Stimulated activated CD8-positive, alpha-beta memory T cell treated with anti-CD3 and anti-CD28 coated beads, Interleukin-7, amount 100 ng/mL, for 48 hours (primary cell): ENCODE results near the gene PTPRN2.

Experiments used
- DNase-seq, 2 donors: peaks; one replicate each; pipeline ENCODE4 v3.0.0-alpha.2; 2020; ENCODE audit warnings: low read depth in 1 of 2; ENCODE audit errors: extremely low read depth in 1 of 2

PTPRN2 gene

GRCh38 chr7:157723205-157723604 is 864.4 kb downstream of the PTPRN2 start:
- DNase-seq: no peak

GRCh38 chr7:157722137-157723060 is 865.2 kb downstream of the PTPRN2 start:
- DNase-seq: no peak

DNA sequence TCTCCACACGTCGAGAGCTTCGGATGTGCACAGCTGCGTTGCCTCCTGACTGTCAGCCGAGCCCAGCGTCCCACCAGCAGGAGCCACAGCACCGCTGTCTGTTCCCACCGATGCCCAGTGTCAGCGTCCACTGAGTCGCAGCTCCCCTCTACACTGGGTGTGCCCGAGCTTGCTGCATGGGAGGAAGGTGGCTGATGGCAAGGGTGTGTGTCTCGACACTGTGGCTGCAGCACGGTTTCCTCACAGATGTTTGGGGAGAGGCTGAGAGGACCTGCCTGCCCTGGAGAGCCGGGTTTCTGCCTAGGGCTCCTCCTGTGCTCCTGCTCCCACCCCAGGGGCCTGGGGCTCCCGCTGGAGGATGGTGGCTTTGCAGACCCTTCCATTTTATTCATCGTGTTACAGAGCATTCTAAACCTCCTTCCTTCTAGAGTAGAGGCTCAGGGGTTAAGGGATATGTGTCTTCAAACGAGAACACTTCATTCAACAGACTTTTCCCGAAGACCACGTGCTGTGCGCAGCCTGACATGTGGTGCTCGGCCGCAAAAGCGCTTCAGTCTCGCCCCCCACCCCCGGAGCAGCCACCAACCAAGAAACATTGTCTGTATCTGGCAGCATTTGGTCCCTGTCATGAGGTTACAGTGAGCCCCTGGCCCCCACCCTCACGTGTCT is 866.0 kb downstream of the PTPRN2 start:
- DNase-seq: no peak

- DNase-seq: no peak
Observed at GRCh38 chr7:157719705-157720655, 867.6 kb downstream of the PTPRN2 start.

GRCh38 chr7:157719008-157719682 is 868.5 kb downstream of the PTPRN2 start:
- no peak for DNase-seq

DNA sequence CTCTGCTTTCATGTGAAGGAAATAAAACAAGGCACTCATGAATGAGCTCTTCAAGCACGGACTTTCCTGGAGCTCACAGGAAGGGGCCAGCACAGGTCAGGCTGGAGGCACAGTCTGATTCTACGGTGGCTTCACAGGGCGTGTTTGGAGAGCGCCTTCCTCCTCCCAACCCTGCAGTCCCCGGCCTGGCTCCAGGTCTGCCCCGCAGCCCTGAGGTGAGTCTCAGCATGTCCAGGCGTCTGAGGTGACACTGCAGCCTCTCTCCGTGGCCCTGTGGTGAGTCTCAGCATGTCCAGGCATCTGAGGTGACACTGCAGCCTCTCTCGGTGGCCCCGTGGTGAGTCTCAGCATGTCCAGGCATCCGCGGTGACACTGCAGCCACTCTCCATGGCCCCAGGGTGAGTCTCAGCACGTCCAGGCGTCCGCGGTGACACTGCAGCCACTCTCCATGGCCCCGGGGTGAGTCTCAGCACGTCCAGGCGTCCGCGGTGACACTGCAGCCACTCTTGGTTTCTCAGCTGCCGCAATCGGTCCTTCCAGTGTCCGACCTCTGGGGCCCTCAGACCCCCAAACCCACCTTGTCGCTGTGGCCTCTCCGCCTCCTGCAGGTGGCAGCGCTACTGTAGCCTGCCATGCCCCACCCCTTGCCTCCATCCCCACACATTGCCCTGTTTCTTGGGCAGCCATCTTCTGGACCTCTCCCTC is 869.2 kb downstream of the PTPRN2 start:
- DNase-seq: no peak

DNA sequence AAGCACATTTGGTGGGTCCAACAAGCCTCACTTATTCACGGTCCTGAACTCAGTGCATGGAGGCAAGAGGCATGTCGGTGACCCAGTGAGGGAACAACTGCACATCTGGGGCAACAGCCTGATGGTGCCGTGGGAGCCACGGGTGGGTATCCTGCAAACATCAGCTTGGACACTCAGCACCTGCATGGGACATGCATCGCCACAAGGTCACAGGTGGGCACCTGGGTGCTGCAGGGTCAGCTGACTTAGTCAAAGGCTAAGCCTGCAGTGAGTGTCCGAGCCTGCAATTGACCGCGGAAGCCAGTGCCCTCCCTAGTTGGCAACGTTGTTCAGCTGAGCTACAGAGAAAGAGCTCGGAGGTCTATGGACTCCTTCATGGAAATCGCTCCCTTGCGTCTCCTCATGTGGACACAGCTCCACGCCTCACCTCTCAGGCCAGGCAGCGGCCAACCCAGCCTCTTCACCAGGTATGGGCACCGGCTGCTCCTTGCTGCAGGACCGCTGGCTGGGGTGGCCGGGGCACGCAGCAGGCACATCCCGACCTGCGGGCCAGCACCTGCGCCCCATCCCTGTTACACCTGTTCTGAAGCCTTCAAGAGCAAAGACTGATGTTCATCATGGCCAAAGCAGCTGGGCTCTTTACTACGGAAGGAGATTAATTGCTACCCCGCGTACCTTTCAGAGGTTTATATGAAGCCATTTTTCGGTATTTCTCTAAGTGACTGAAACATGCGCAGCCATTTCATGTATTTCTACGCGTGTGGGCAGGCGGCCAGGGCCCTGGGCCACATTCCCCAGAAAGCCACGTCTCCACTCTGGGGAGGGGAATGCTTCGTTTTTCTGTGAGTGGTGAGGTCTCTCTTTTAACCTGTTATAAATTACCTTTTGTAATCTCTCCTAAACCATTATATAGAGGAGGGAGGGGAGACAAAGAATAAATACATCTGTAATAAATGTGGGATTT is 870.1 kb downstream of the PTPRN2 start:
- DNase-seq: no peak

- no peak for DNase-seq
Observed at GRCh38 chr7:157715938-157716280, 871.7 kb downstream of the PTPRN2 start.

DNA sequence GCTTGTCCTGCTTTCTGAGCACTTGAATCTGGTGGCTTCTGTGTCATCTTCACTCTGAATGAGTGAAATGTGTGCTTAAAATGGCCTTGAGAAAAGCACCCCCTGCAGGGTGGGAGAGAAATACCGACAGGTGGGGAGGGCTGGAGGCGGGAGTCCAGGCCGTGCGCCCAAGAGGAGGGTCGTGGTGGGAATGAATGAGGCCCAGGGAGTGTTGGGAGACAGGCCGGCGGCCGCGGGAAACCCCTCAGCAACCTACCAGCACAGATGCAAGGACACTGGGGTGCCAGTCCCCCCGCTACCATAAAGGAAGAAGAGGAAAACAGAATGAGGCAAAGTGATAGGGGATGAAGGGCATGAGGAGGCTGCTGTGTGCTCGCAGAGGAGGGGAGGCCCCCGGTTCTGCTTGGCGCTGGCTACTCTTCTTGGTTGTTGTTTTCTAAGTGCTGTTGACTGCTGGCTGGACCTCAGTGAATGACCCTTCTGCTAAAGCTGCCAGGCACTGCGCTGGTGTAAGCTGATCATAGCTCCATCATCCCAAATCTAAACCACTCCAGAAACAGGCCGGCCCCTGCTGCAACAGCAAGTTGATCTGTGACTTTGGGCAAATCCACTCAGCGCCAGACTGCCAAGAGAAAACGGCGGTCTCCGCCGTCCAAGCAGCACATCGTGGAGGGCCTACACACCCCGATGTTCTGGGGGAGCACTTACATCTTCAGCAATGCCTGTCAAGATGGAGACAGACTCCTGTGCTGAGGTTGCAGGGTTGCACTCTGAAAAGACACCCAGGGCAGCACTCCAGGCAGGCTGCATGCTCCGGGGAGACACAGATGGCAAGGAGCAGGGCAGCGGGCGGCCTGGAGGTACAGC is 872.3 kb downstream of the PTPRN2 start:
- DNase-seq: no peak

- no peak for DNase-seq
Observed at GRCh38 chr7:157714166-157715070, 873.2 kb downstream of the PTPRN2 start.

DNA sequence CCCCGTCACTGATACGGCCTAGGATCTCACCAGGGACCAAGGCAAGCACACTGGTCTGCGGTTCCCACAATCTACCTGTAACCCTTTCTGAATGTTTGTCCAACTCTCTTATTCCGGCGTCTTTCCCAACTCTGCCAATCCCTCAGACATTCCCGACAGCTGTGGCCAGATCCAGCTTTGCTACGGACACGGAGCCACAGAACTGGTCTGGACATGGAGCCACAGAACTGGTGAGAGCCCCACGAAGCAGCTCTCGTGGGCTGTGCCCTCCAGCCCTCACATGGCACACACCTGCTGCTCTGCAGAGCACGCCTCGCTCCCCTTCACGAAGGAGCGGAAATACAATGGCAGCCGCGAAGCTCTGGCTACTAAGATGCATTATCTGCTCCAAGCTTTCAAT is 874.0 kb downstream of the PTPRN2 start:
- DNase-seq: no peak

- no peak for DNase-seq
Observed at GRCh38 chr7:157712666-157713235, 874.9 kb downstream of the PTPRN2 start.

DNA sequence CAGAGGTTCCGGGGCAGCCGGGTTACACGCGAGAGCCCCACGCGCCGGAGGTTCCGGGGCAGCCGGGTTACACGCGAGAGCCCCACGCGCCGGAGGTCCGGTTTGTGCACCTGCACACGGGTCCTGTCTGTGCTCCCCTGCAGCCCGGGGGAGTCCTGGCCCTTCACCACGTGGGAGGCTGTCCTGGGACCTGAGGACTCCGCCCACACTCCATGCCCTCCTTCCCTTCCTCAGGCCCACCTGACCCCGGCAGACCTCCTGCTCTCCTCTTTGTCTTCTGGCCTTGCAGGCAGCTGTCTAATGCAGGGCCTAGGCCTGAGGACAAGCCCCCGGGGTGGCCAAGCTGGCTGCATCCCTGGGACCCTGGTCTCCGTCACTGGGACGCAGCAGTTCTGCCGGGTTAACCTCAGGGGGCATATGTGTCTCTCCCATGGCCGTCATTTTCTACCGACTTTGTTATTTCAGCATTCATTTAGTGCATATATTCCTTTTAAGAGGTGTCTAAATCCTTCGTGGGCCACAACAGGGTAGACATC is 876.2 kb downstream of the PTPRN2 start:
- DNase-seq: no peak

DNA sequence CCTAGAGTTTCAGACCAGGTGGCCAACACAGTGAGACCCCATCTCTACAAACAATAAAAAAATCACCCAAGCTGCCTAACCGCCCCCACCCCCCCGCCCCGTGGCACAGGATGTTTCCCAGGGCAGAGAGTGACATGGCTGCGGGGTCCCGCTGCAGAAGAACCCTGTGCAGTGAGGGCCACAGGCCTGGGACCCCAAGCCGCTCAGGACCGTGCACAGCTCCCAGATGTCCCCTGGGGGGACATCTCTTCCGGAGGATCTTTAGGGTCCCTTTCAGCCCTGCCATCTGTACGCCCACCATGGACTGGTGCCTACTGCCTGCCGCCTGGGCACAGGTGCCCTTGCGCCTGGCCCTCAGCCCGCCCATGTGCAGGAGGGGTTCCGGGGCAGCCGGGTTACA is 877.2 kb downstream of the PTPRN2 start:
- no peak for DNase-seq

- DNase-seq: no peak
Observed at GRCh38 chr7:157709531-157710251, 877.9 kb downstream of the PTPRN2 start.

DNA sequence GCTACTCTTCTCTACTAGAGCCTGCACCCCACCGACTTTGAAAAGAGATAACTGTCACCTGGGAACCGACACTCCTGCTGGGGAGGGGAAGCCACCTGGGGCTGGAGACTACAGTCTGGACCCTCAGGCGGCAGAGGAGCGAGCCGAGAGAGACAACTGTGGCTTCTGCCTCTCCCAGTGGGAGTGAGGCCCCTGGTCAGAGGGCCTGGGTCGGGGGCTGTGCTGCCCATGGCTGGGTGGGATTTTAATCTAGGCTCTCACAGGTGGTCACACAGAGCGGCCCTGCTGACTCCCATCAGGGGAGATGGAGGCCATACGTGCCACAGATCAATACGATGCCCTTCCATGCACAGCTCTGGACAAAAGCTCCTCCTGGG is 878.7 kb downstream of the PTPRN2 start:
- DNase-seq: no peak
